Upper lobe of left lung (tissue), 6 donors: ENCODE results near the gene NMU. TPM values are rescaled to one million over a fixed set of nuclear protein-coding genes. Genes with fewer than 3 reads are reported as not detected.

Experiments
- ATAC-seq, 2 donors: fragments of 200-7000 bp; cut with Tn5 transposase; one replicate each; pipeline ENCODE4 v1.9.1; 2022; ENCODE audit warnings: mild to moderate bottlenecking in 2 of 2, moderate library complexity in 2 of 2; ENCODE audit not compliant: low FRiP score in 2 of 2
- DNase-seq, 2 donors: peaks; one replicate each; pipeline ENCODE4 v3.0.0-alpha.2; 2019 to 2020
- H3K27ac ChIP-seq, 4 donors: fragments of 200-600 bp; sonication (generic); one replicate each; pipeline ENCODE4 v1.5.1; 2016 to 2019
- H3K27me3 ChIP-seq, 4 donors: fragments of 200-600 bp; sonication (generic); one replicate each; pipeline ENCODE4 v1.5.1; 2017 to 2019
- H3K36me3 ChIP-seq, 4 donors: fragments of 200-600 bp; sonication (generic); one replicate each; pipeline ENCODE4 v1.5.1; 2016 to 2019
- H3K4me1 ChIP-seq, 4 donors: fragments of 200-600 bp; sonication (generic); one replicate each; pipeline ENCODE4 v1.5.1; 2018 to 2019
- H3K4me3 ChIP-seq, 4 donors: fragments of 200-600 bp; sonication (generic); one replicate each; pipeline ENCODE4 v1.5.1; 2017 to 2019; ENCODE audit warnings: mild to moderate bottlenecking in 2 of 4, moderate library complexity in 1 of 4
- H3K9me3 ChIP-seq, 4 donors: fragments of 200-600 bp; sonication (generic); one replicate each; pipeline ENCODE4 v1.5.1; 2018 to 2019
- EP300 ChIP-seq, 4 donors: sonication (generic); formaldehyde crosslinking; IDR thresholded peaks; one replicate each; pipeline ENCODE4 v1.5.1; 2017; ENCODE audit warnings: antibody characterized with exemption in 4 of 4, control low read depth in 2 of 4
- POLR2A ChIP-seq, 4 donors: fragments of 450-650 bp; IDR thresholded peaks; one replicate each; pipeline ENCODE4 v1.5.1; 2016 to 2017; ENCODE audit warnings: antibody characterized with exemption in 4 of 4, mild to moderate bottlenecking in 2 of 4
- POLR2AphosphoS5 ChIP-seq, 2 donors: sonication (generic); formaldehyde crosslinking; IDR thresholded peaks; one replicate each; pipeline ENCODE4 v1.5.1; 2017; ENCODE audit warnings: antibody characterized with exemption in 2 of 2
- WGBS, 2 donors: methylation state at CpG; one replicate each; pipeline ENCODE4 v1.1.5; 2017 to 2018; 5-methylcytosine and 5-hydroxymethylcytosine counted together
- total RNA-seq, 6 donors: library from RNA; depleted of rRNA in 4 of 6; stranded (reverse); fragments of >200 nt in 4 of 6; gene quantifications; one replicate each; pipeline versions ENCODE4 v1.1.0 to v1.2.1, GENCODE V29; 2016 to 2021
- TF ChIP-seq, protein P1 (sequence below), 6 experiments: fragments of 450-650 bp in 4 of 6; fragments of 200-600 bp in 2 of 6; sonication (generic) in 2 of 6; IDR thresholded peaks; one replicate each; pipeline ENCODE4 v1.5.1; 2016 to 2019; ENCODE audit warnings: antibody characterized with exemption in 6 of 6
- donor health status: DM: no; HTN: no; CAD: no; lungs with moderate emphysema.
- donor health status: DM: no; HTN: yes; CAD: no; lungs with severe emphysema.

NMU gene
- total RNA-seq, 6 donors from 2014 or later, result 1.6 to 3.2 (median 2.3) TPM; not detected in 3

DNA sequence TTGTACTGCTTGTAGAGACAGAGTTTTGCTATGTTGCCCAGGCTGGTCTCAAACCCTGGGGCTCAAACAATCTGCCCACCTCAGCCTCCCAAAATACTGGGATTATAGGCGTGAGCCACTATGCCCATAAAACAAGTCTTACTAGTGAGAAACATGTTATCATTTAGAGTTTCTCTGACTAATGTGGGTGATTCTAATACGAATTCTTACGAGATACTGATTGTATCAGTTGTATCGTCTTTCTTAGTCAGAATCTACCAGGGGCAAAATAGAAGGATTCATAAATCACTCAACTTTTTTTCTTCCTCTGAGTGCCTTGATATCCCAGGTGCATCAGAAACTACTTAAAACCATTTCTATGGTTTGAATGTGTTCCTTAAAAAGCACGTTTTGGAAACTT, 14.4 kb upstream of the NMU start:
- Histone ChIP-seq H3K27me3 (no peaks in the 10 kb centered on the region), H3K4me3 (no peak overlapping the region), H3K36me3 (no peaks in the 10 kb centered on the region), H3K4me1 (no peaks in the 10 kb centered on the region), H3K27ac (no peak overlapping the region), H3K9me3 (no peaks in the 10 kb centered on the region)
- ATAC-seq (no peak), DNase-seq (no peak)
- WGBS, 2 donors, result 77 to 85% methylated on average over 5 of the region's 5 CpGs
- TF ChIP-seq POLR2AphosphoS5 (IDR thresholded peaks at IDR 0.05), result no peak
- TF ChIP-seq, protein P1, sequence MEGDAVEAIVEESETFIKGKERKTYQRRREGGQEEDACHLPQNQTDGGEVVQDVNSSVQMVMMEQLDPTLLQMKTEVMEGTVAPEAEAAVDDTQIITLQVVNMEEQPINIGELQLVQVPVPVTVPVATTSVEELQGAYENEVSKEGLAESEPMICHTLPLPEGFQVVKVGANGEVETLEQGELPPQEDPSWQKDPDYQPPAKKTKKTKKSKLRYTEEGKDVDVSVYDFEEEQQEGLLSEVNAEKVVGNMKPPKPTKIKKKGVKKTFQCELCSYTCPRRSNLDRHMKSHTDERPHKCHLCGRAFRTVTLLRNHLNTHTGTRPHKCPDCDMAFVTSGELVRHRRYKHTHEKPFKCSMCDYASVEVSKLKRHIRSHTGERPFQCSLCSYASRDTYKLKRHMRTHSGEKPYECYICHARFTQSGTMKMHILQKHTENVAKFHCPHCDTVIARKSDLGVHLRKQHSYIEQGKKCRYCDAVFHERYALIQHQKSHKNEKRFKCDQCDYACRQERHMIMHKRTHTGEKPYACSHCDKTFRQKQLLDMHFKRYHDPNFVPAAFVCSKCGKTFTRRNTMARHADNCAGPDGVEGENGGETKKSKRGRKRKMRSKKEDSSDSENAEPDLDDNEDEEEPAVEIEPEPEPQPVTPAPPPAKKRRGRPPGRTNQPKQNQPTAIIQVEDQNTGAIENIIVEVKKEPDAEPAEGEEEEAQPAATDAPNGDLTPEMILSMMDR (IDR thresholded peaks at IDR 0.05), result no peak

DNA sequence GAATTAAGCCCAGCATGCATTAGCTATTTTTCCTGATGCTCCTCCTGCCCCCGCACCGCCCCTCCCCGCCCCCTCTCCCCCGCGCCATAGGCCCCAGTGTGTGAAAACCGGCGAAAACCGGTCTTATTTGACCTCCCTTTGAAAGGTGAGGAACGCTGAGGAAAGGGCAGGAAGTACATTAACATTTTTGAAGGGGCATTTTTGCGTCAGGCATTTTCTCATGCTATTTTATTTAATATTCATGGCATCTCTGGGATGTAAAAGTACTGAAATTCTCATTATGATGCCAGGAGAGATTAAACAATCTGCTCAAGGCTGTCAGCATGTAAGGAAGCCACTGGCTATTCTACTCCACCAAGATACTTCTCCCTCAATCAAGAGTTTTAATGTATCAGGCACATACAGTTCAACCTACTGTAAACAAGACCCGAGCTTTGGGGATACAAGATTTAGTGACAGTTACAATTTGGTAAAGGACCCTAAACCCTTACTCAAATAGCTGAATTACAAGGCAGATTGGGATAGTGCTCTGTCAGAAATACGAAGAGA, 1.2 kb upstream of the NMU start:
- peaks cover 0 to 21% (median 10%) of the 10 kb centered on the region in 4 donors for H3K27me3 ChIP-seq
- 21 to 27% methylated on average over 10 to 12 of the region's 12 CpGs for WGBS, 2 donors
- no peak overlapping the region for H3K27ac ChIP-seq
- TF ChIP-seq, protein P1 (IDR thresholded peaks at IDR 0.05), result no peak
- TF ChIP-seq POLR2A (IDR thresholded peaks at IDR 0.05), result no peak
- no peak for TF ChIP-seq EP300 (IDR thresholded peaks at IDR 0.05)
- TF ChIP-seq POLR2AphosphoS5 (IDR thresholded peaks at IDR 0.05), result no peak
- ATAC-seq, result no peak
- H3K4me3 ChIP-seq, result no peak overlapping the region
- DNase-seq, result no peak
- H3K36me3 ChIP-seq, result no peaks in the 10 kb centered on the region
- peaks cover 17 to 20% (median 19%) of the 10 kb centered on the region in 4 donors for H3K4me1 ChIP-seq
- H3K9me3 ChIP-seq, result no peaks in the 10 kb centered on the region

DNA sequence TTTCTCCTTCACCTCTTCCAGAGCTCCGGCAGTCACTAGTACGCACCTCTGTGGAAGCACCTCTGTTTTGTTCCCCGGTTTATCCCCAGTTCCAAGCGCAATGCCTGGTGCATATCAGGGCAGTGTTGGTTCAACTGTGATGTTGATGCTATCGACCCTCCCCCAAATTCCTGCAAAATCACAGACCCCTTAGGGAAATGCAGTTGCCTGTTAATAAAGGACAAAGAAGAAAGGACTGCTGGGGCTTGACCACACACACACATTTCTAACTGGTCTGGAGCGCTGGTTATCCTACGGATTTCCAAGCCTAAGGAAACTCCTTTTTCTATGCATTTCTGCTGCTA, 530 bp upstream of the NMU start:
- Histone ChIP-seq H3K4me3 (peak overlapping the region in 3 of 4 donors; percentile 31 to 56 (median 48)), H3K27me3 (peaks cover 0 to 21% (median 10%) of the 10 kb centered on the region in 4 donors), H3K4me1 (peaks cover 17 to 20% (median 19%) of the 10 kb centered on the region in 4 donors), H3K9me3 (no peaks in the 10 kb centered on the region), H3K27ac (no peak overlapping the region), H3K36me3 (no peaks in the 10 kb centered on the region)
- peak in 1 of 2 donors; percentile 4 for ATAC-seq
- no peak for DNase-seq
- WGBS, 2 donors, result 13 to 16% methylated on average over 5 to 7 of the region's 7 CpGs
- TF ChIP-seq, protein P1 (IDR thresholded peaks at IDR 0.05), result no peak
- TF ChIP-seq EP300 (IDR thresholded peaks at IDR 0.05) (no peak), POLR2AphosphoS5 (IDR thresholded peaks at IDR 0.05) (no peak), POLR2A (IDR thresholded peaks at IDR 0.05) (no peak)

DNA sequence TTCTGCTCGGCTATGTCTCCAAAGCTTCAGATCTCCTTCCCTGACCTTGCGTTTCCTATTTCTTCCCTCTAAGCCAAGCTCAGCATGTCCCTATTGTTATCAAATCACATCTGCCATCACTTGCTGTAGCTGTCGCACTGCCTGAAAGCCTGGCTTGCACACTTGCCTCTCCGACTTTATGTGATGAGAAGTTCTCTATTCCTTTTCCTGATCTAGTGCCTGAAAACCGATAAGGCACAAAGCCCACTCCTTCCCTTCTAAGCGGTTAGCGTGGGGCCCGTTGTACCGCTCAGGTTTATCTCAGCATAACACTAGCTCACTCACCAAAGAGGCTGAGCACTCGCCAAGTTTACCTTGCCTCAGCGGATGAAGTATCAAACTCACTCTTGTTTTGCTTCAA, 816 bp downstream of the NMU start:
- peaks cover 17 to 20% (median 19%) of the 10 kb centered on the region in 4 donors for H3K4me1 ChIP-seq
- H3K27me3 ChIP-seq, result peaks cover 0 to 21% (median 10%) of the 10 kb centered on the region in 4 donors
- H3K4me3 ChIP-seq, result peak overlapping the region in 2 of 4 donors; percentile 48 to 56
- ATAC-seq, result peak in 1 of 2 donors; percentile 18
- no peaks in the 10 kb centered on the region for H3K36me3 ChIP-seq
- no peak for DNase-seq
- WGBS, 2 donors, result 3 to 8% methylated on average over 11 of the region's 11 CpGs
- TF ChIP-seq, protein P1 (IDR thresholded peaks at IDR 0.05), result no peak
- TF ChIP-seq POLR2AphosphoS5 (IDR thresholded peaks at IDR 0.05) (no peak), EP300 (IDR thresholded peaks at IDR 0.05) (no peak), POLR2A (IDR thresholded peaks at IDR 0.05) (no peak)
- no peaks in the 10 kb centered on the region for H3K9me3 ChIP-seq
- H3K27ac ChIP-seq, result no peak overlapping the region
